Testis (tissue), 2 donors: ENCODE measurements around the gene CIART.

Experiments
- CTCF ChIP-seq, 3 experiments: fragments of 450-650 bp in 2 of 3; fragments of 200-600 bp in 1 of 3; sonication (generic) in 1 of 3; IDR thresholded peaks; one replicate each; pipeline ENCODE4 v1.5.1; 2016 to 2019; ENCODE audit warnings: antibody characterized with exemption in 3 of 3, mild to moderate bottlenecking in 2 of 3, moderate library complexity in 1 of 3
- POLR2A ChIP-seq: fragments of 450-650 bp; IDR thresholded peaks from one replicate; pipeline ENCODE4 v1.6.1; 2017; ENCODE audit warnings: antibody characterized with exemption, mild to moderate bottlenecking, moderate library complexity

- TF ChIP-seq CTCF (IDR thresholded peaks at IDR 0.05) (no peak), POLR2A (no peak)
These were observed 38.3 kb downstream of the CIART start for GRCh38 chr1:150320667-150320978.
